Measurements from ENCODE around the gene ALAS1.

DNA sequence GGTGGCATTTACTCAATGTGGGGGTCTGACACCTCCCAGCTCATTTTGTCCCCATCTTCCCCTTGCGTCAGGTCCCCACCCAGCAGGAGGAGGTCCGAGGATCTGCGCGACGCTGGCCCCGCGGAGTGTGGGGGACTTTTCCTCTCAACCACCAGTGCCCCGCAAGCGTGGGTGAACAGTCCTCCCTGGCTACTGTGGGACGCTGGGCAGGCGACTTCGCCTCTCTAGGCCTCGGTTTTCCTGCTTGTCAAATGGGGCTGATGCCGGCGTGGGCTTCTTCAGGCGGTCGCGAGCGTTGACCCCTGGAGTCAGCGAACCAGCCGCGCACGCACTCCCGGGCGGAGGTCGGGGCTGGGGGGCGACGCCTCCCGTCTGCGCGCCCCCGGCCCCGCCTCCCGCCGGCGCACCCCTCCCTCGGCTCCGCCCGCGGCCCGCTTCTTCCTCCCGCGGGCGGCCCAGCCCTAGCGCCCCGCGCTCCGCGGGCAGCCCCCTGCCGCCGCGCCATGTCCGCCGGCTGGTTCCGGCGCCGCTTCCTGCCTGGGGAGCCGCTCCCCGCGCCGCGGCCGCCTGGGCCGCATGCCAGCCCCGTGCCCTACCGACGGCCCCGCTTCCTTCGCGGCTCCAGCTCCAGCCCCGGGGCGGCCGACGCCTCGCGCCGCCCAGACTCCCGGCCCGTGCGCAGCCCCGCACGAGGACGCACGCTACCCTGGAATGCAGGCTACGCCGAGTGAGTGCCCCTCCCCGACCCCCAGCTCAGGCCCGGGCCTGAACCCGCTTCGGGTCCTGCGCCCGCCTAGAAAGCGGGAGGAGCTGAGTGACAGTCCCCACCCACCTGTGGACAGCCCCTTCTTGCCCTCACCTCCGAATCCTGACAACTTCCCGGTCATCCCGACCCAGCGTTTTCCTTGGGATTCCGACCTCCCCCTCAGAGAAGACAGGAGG, 47.6 kb downstream of the ALAS1 start, which contains the start of gene PPM1M:
- TF ChIP-seq YY1 (IDR thresholded peaks at IDR 0.05; ENCODE audit: insufficient read depth, insufficient read length), result no peak
- no peak for TF ChIP-seq ZNF274 (IDR thresholded peaks at IDR 0.05; ENCODE audit: low read depth, low read length)

Data from NT2/D1 (cell line).